ENCODE results near the gene NOD2. TPM values are rescaled to one million over a fixed set of nuclear protein-coding genes. Genes with fewer than 3 reads are reported as not detected.

Gene NOD2
- total RNA-seq, 1 experiment from 2014 or later: 5.4 TPM

GRCh38 chr16:50683689-50684374, 9.6 kb upstream of the NOD2 start:
- H3K4me2 ChIP-seq (ENCODE audit: low read length): no peak overlapping the region
- H3K9ac ChIP-seq (ENCODE audit: low read length): no peak overlapping the region
- H3K27me3 ChIP-seq (ENCODE audit: insufficient read depth, low read length): no peaks in the 10 kb centered on the region
- H3K79me2 ChIP-seq (ENCODE audit: insufficient read depth, low read length): no peaks in the 10 kb centered on the region
- no peak overlapping the region for H2AFZ ChIP-seq (ENCODE audit: low read depth, low read length, poor library complexity, severe bottlenecking)
- H4K20me1 ChIP-seq (ENCODE audit: insufficient read depth): no peaks in the 10 kb centered on the region
- ChIA-PET CTCF (no interaction called here), POLR2A (no interaction called here), RAD21 (ENCODE audit: low non-redundant PET in 1 of 2, low total read pairs in 2 of 2, uncharacterized antibody in 2 of 2, unreplicated experiment in 2 of 2) (no interaction called here)
- intact Hi-C loops (cut with micrococcal nuclease): no loop called here
- DNase-seq (ENCODE audit: low read depth, low spot score) (no peak), ATAC-seq (no peak)
- H3K4me1 ChIP-seq (ENCODE audit: control insufficient read depth in 1 of 2, insufficient read depth in 2 of 2, low read length in 2 of 2): no peaks in the 10 kb centered on the region
- BruUV-seq (replicated peaks): no TSS peak
- no peak overlapping the region for H3K27ac ChIP-seq (ENCODE audit: low read depth, low read length)
- no peaks in the 10 kb centered on the region for H3K9me3 ChIP-seq (ENCODE audit: control insufficient read depth in 1 of 2, insufficient read depth in 1 of 2, low read depth in 1 of 2, low read length in 2 of 2)
- no peak overlapping the region for H3K4me3 ChIP-seq (replicated peaks in 1 of 2; ENCODE audit: low read depth in 1 of 2, low read length in 2 of 2)
- no peak for TF ChIP-seq POLR2A (IDR thresholded peaks at IDR 0.05; ENCODE audit: borderline replicate concordance, extremely low read depth, insufficient read depth, insufficient read length)
- TF ChIP-seq JUND (IDR thresholded peaks at IDR 0.05): no peak
- TF ChIP-seq MAX (IDR thresholded peaks at IDR 0.05): no peak
- TF ChIP-seq FOSL1 (IDR thresholded peaks at IDR 0.05; ENCODE audit: low read depth): no peak
- no peak for TF ChIP-seq CTCF (IDR thresholded peaks at IDR 0.05 in 2 of 3, conservative IDR thresholded peaks at IDR 0.05 in 1 of 3; ENCODE audit: borderline replicate concordance in 1 of 3, insufficient read depth in 1 of 3, low read depth in 2 of 3, low read length in 2 of 3)
- TF ChIP-seq SRF (IDR thresholded peaks at IDR 0.05; ENCODE audit: low read depth): no peak
- no peak for TF ChIP-seq CBX3 (IDR thresholded peaks at IDR 0.05; ENCODE audit: low read depth)
- no peak for TF ChIP-seq RAD21 (IDR thresholded peaks at IDR 0.05; ENCODE audit: low read depth)
- TF ChIP-seq ELF1 (IDR thresholded peaks at IDR 0.05; ENCODE audit: borderline replicate concordance, low read depth): no peak
- no peak for TF ChIP-seq EGR1 (IDR thresholded peaks at IDR 0.05; ENCODE audit: low read depth)
- no peak for TF ChIP-seq EZH2 (IDR thresholded peaks at IDR 0.05)
- no peak for TF ChIP-seq REST (IDR thresholded peaks at IDR 0.05; ENCODE audit: low read depth)
- no peak for TF ChIP-seq CEBPB (IDR thresholded peaks at IDR 0.05; ENCODE audit: low read depth)
- no peak for TF ChIP-seq YY1 (IDR thresholded peaks at IDR 0.05; ENCODE audit: extremely low read depth, insufficient replicate concordance, low read depth, low read length)
- TF ChIP-seq EZH2phosphoT487 (IDR thresholded peaks at IDR 0.05; ENCODE audit: borderline replicate concordance): no peak
- TF ChIP-seq SP1 (IDR thresholded peaks at IDR 0.05; ENCODE audit: low read depth): no peak
- no peak for TF ChIP-seq ATF3 (IDR thresholded peaks at IDR 0.05)
- no peak for TF ChIP-seq ZFX (IDR thresholded peaks at IDR 0.05)
- no peak for TF ChIP-seq ZNF274 (IDR thresholded peaks at IDR 0.05; ENCODE audit: low read depth, low read length)
- no peaks in the 10 kb centered on the region for H3K9me2 ChIP-seq (ENCODE audit: insufficient read depth)
- no peaks in the 10 kb centered on the region for H3K36me3 ChIP-seq (ENCODE audit: control insufficient read depth in 1 of 2, insufficient read depth in 2 of 2, low read length in 2 of 2)
